ENCODE results near the gene RALGAPA1.

Gene RALGAPA1

GRCh38 chr14:35760143-35760542 lies 49.0 kb downstream of the RALGAPA1 start:
- H3K4me3 ChIP-seq (ENCODE audit: low read depth in 1 of 2, low read length in 2 of 2), result no peak overlapping the region
- no peaks in the 10 kb centered on the region for H4K20me1 ChIP-seq (ENCODE audit: insufficient read depth, low read length)
- TF ChIP-seq CTCF (IDR thresholded peaks at IDR 0.05; ENCODE audit: borderline replicate concordance, extremely low read depth, low read length, poor library complexity, severe bottlenecking) (no peak), EZH2 (IDR thresholded peaks at IDR 0.05; ENCODE audit: borderline replicate concordance, low read depth, low read length, severe bottlenecking) (no peak)
- H3K4me1 ChIP-seq (ENCODE audit: insufficient read depth, low read length), result no peaks in the 10 kb centered on the region
- no peak overlapping the region for H3K4me2 ChIP-seq (ENCODE audit: insufficient read depth, low read length)
- no peak overlapping the region for H2AFZ ChIP-seq (ENCODE audit: low read depth, low read length)
- H3K27ac ChIP-seq (ENCODE audit: low read length), result no peak overlapping the region
- no peaks in the 10 kb centered on the region for H3K79me2 ChIP-seq (ENCODE audit: insufficient read depth, low read length)
- ATAC-seq (ENCODE audit: insufficient read depth, low read depth) (no peak), DNase-seq (no peak)
- H3K9me3 ChIP-seq (ENCODE audit: insufficient read depth, low read length, severe bottlenecking), result no peaks in the 10 kb centered on the region
- H3K36me3 ChIP-seq (ENCODE audit: insufficient read depth, low read length), result peaks cover 22% of the 10 kb centered on the region; the same call in 1 of the 2 replicates
- no peaks in the 10 kb centered on the region for H3K27me3 ChIP-seq (ENCODE audit: insufficient read depth, low read length, poor library complexity)
- no peak overlapping the region for H3K9ac ChIP-seq (ENCODE audit: low read depth, low read length)

GRCh38 chr14:35758523-35759129 lies 50.5 kb downstream of the RALGAPA1 start:
- H3K4me2 ChIP-seq (ENCODE audit: insufficient read depth, low read length), result no peak overlapping the region
- no peaks in the 10 kb centered on the region for H3K9me3 ChIP-seq (ENCODE audit: insufficient read depth, low read length, severe bottlenecking)
- no peaks in the 10 kb centered on the region for H4K20me1 ChIP-seq (ENCODE audit: insufficient read depth, low read length)
- no peaks in the 10 kb centered on the region for H3K79me2 ChIP-seq (ENCODE audit: insufficient read depth, low read length)
- peaks cover 36% of the 10 kb centered on the region; the same call in 1 of the 2 replicates for H3K36me3 ChIP-seq (ENCODE audit: insufficient read depth, low read length)
- H3K27ac ChIP-seq (ENCODE audit: low read length), result no peak overlapping the region
- no peak for ATAC-seq (ENCODE audit: insufficient read depth, low read depth)
- no peaks in the 10 kb centered on the region for H3K4me1 ChIP-seq (ENCODE audit: insufficient read depth, low read length)
- no peak overlapping the region for H2AFZ ChIP-seq (ENCODE audit: low read depth, low read length)
- H3K9ac ChIP-seq (ENCODE audit: low read depth, low read length), result no peak overlapping the region
- no peak overlapping the region for H3K4me3 ChIP-seq (ENCODE audit: low read depth in 1 of 2, low read length in 2 of 2)
- DNase-seq, result no peak
- no peak for TF ChIP-seq CTCF (IDR thresholded peaks at IDR 0.05; ENCODE audit: borderline replicate concordance, extremely low read depth, low read length, poor library complexity, severe bottlenecking)
- TF ChIP-seq EZH2 (IDR thresholded peaks at IDR 0.05; ENCODE audit: borderline replicate concordance, low read depth, low read length, severe bottlenecking), result no peak
- H3K27me3 ChIP-seq (ENCODE audit: insufficient read depth, low read length, poor library complexity), result no peaks in the 10 kb centered on the region

- no peaks in the 10 kb centered on the region for H3K27me3 ChIP-seq (ENCODE audit: insufficient read depth, low read length, poor library complexity)
- DNase-seq (no peak), ATAC-seq (ENCODE audit: insufficient read depth, low read depth) (no peak)
- H3K36me3 ChIP-seq (ENCODE audit: insufficient read depth, low read length), result peaks cover 52% of the 10 kb centered on the region; the same call in 1 of the 2 replicates
- no peaks in the 10 kb centered on the region for H3K4me1 ChIP-seq (ENCODE audit: insufficient read depth, low read length)
- TF ChIP-seq CTCF (IDR thresholded peaks at IDR 0.05; ENCODE audit: borderline replicate concordance, extremely low read depth, low read length, poor library complexity, severe bottlenecking), result no peak
- no peak for TF ChIP-seq EZH2 (IDR thresholded peaks at IDR 0.05; ENCODE audit: borderline replicate concordance, low read depth, low read length, severe bottlenecking)
- no peak overlapping the region for H3K4me2 ChIP-seq (ENCODE audit: insufficient read depth, low read length)
- no peaks in the 10 kb centered on the region for H4K20me1 ChIP-seq (ENCODE audit: insufficient read depth, low read length)
- no peak overlapping the region for H3K4me3 ChIP-seq (ENCODE audit: low read depth in 1 of 2, low read length in 2 of 2)
- H3K9ac ChIP-seq (ENCODE audit: low read depth, low read length), result no peak overlapping the region
- H3K9me3 ChIP-seq (ENCODE audit: insufficient read depth, low read length, severe bottlenecking), result no peaks in the 10 kb centered on the region
- H3K79me2 ChIP-seq (ENCODE audit: insufficient read depth, low read length), result no peaks in the 10 kb centered on the region
- H3K27ac ChIP-seq (ENCODE audit: low read length), result no peak overlapping the region
- no peak overlapping the region for H2AFZ ChIP-seq (ENCODE audit: low read depth, low read length)
Measured at GRCh38 chr14:35754671-35755070, 54.4 kb downstream of the RALGAPA1 start.

Measured in DND-41 (cell line).